Omental fat pad (tissue), 4 donors: ENCODE measurements around the gene GLRA1. TPM values are rescaled to one million over a fixed set of nuclear protein-coding genes. Genes with fewer than 3 reads are reported as not detected.
"Not testable (repeated sequence)": the region's sequence is repeated elsewhere in the genome, so short reads cannot be mapped to it uniquely, and the experiment has no call there.

Experiments used
- ATAC-seq: fragments of 150-250 bp; one replicate; pipeline ENCODE4 v1.9.1; 2016; ENCODE audit warnings: mild to moderate bottlenecking, moderate library complexity; ENCODE audit not compliant: low FRiP score
- DNase-seq: peaks from one replicate; pipeline ENCODE4 v3.0.0-alpha.2; 2019; ENCODE audit warnings: low spot score
- CTCF ChIP-seq, 3 donors: fragments of 450-650 bp; IDR thresholded peaks; one replicate each; pipeline ENCODE4 v1.5.1; 2016 to 2017; ENCODE audit warnings: antibody characterized with exemption in 3 of 3, mild to moderate bottlenecking in 3 of 3, moderate library complexity in 2 of 3
- total RNA-seq, 4 donors: library from RNA; depleted of rRNA; stranded (reverse); fragments of >200 nt; gene quantifications; one replicate each; pipeline ENCODE4 v1.1.0, GENCODE V29; 2016

GLRA1 gene
- total RNA-seq, 4 donors from 2014 or later = not detected

GRCh38 chr5:151784141-151784540, 140.5 kb downstream of the GLRA1 start:
- DNase-seq (no peak), ATAC-seq (no peak)
- TF ChIP-seq CTCF (IDR thresholded peaks at IDR 0.05) = no peak

DNA sequence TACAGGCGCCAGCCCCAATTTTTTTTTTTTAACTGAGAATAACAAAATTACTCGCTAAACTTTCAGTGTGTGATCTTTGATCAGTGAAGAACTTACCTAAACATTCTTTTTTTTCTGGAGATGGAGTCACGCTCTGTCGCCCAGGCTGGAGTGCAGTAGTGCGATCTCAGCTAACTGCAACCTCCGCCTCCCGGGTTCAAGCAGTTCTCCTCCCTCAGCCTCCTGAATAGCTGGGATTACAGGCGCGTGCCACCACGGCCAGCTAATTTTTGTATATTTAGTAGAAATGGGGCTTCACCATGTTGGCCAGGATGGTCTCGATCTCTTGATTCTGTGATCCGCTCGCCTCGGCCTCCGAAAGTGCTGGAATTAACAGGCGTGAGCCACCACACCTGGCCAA, 141.0 kb downstream of the GLRA1 start:
- not testable (repeated sequence) for DNase-seq, ATAC-seq

DNA sequence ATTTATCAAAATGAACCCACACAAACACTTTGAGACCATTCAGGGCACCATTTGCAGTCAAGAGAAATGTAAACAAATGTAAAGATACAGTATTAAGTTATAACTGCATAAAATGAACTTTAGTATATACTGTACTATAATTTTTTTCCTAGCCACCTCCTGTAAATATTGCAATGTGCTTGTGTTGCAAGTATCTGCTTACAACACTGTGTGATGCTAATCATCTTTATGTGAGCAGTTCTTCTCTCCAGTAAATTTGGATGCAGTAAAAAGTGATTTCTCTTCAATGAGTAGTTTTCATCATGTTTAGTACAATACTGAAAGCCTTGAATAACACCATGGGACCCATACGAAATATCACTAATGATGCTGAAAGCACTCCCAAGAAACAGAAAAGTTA, 143.4 kb downstream of the GLRA1 start:
- no peak for TF ChIP-seq CTCF (IDR thresholded peaks at IDR 0.05)
- ATAC-seq (no peak), DNase-seq (no peak)

- no peak for ATAC-seq
- DNase-seq = no peak
- no peak for TF ChIP-seq CTCF (IDR thresholded peaks at IDR 0.05)
Observed at GRCh38 chr5:151780348-151780747, 144.3 kb downstream of the GLRA1 start.

- TF ChIP-seq CTCF (IDR thresholded peaks at IDR 0.05) = no peak
- no peak for ATAC-seq
- no peak for DNase-seq
Observed at GRCh38 chr5:151779531-151780125, 145.0 kb downstream of the GLRA1 start.

- TF ChIP-seq CTCF (IDR thresholded peaks at IDR 0.05) = no peak
- ATAC-seq (no peak), DNase-seq (no peak)
Observed at GRCh38 chr5:151775025-151775606, 149.5 kb downstream of the GLRA1 start.

GRCh38 chr5:151773951-151774350, 150.7 kb downstream of the GLRA1 start:
- no peak for DNase-seq
- TF ChIP-seq CTCF (IDR thresholded peaks at IDR 0.05) = no peak

More at GRCh38 chr5:151773951-151774350, 150.7 kb downstream of the GLRA1 start:
- ATAC-seq = no peak
